Measurements from ENCODE around the gene ACTN1.

Gene ACTN1

GRCh38 chr14:68892961-68893360, 86.1 kb downstream of the ACTN1 start:
- TF ChIP-seq, protein P1, sequence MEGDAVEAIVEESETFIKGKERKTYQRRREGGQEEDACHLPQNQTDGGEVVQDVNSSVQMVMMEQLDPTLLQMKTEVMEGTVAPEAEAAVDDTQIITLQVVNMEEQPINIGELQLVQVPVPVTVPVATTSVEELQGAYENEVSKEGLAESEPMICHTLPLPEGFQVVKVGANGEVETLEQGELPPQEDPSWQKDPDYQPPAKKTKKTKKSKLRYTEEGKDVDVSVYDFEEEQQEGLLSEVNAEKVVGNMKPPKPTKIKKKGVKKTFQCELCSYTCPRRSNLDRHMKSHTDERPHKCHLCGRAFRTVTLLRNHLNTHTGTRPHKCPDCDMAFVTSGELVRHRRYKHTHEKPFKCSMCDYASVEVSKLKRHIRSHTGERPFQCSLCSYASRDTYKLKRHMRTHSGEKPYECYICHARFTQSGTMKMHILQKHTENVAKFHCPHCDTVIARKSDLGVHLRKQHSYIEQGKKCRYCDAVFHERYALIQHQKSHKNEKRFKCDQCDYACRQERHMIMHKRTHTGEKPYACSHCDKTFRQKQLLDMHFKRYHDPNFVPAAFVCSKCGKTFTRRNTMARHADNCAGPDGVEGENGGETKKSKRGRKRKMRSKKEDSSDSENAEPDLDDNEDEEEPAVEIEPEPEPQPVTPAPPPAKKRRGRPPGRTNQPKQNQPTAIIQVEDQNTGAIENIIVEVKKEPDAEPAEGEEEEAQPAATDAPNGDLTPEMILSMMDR (IDR thresholded peaks at IDR 0.05; ENCODE audit: low read length, missing control alignments) = no peak
- H3K4me3 ChIP-seq (replicated peaks; ENCODE audit: low read depth, low read length) = no peak overlapping the region
- DNase-seq (ENCODE audit: low read depth) = no peak

- no peak overlapping the region for H3K4me3 ChIP-seq (replicated peaks; ENCODE audit: low read depth, low read length)
- peak; percentile 49 for DNase-seq (ENCODE audit: low read depth)
- TF ChIP-seq, protein P1 (IDR thresholded peaks at IDR 0.05; ENCODE audit: low read length, missing control alignments) = no peak
Measured at GRCh38 chr14:68891851-68892660, 87.0 kb downstream of the ACTN1 start.

- H3K4me3 ChIP-seq (replicated peaks; ENCODE audit: low read depth, low read length) = no peak overlapping the region
- TF ChIP-seq, protein P1 (IDR thresholded peaks at IDR 0.05; ENCODE audit: low read length, missing control alignments) = no peak
- DNase-seq (ENCODE audit: low read depth) = no peak
Measured at GRCh38 chr14:68890173-68890931, 88.8 kb downstream of the ACTN1 start.

DNA sequence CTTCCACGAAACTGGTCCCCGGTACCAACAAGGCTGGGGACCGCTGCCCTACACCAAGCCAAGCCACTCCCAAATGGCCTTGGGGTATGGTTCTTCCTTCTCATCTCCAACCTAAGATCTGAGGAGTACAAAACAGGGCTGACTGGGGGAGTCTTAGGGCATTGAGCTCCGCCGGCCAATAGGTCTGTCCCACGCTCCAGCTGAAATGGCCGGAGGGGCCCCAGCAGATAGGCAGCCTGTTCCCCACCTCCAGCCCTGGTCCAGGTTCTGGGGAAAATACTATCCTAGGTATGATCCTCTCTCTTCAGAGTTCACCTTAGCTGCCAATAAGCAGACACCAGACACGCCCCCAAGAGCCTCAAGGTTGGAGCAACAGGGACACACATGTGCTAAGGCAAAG, 90.2 kb downstream of the ACTN1 start:
- no peak for DNase-seq (ENCODE audit: low read depth)
- TF ChIP-seq, protein P1 (IDR thresholded peaks at IDR 0.05; ENCODE audit: low read length, missing control alignments) = no peak
- no peak overlapping the region for H3K4me3 ChIP-seq (replicated peaks; ENCODE audit: low read depth, low read length)

DNA sequence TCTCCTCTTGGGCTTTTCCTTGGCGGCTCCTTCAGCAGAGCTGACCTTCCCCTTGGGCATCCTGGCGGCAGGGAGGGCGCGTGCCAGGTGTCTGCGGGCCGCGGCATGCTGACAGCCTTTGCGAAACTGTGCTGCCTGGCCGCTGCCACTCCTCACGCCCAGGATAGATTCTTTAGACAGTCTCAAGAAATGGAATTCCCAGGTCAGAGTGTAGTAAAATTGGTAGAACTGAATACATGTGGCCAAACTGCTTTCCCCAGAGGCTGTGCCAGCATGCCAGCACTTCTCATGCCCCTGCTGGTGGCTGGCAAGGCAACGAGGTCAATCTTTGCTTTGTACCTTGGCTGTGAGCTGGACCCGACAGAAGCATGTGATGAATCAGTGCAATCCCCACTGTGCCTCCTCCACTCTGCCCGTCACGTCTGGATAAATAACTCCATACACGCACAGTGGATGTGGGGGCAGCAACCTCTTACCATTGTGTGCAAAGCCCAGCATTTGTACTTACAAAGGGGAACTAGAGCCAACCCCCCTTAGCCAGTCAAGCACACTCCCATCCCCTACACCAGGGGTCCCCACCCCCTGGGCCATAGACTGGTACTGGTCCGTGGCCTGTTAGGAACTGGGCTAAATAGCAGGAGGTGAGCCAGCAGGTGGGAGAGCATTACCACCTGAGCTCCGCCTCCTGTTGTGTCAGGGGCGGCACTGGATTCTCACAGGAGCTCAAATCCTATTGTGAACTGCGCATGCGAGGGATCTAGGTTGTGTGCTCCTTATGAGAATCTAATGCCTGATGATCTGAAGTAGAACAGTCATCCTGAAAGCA, 90.9 kb downstream of the ACTN1 start:
- peak; percentile 43 for DNase-seq (ENCODE audit: low read depth)
- no peak overlapping the region for H3K4me3 ChIP-seq (replicated peaks; ENCODE audit: low read depth, low read length)
- TF ChIP-seq, protein P1 (IDR thresholded peaks at IDR 0.05; ENCODE audit: low read length, missing control alignments) = no peak

DNA sequence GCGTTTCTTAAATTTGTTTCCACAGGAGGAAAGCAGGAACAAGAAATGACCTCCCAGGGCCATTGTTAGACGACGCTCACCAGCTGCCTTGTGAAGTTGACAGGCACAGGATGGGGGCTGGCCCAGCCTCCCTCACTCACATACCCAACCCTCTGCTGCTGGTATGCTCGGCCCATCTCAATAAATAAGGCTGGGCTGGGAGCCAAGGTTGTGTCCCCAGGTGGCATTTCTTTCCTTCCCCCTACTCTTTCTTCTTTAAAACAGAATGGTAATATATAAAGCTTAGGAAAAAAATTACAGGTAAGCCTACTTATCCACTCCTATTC, 93.0 kb downstream of the ACTN1 start:
- TF ChIP-seq, protein P1 (IDR thresholded peaks at IDR 0.05; ENCODE audit: low read length, missing control alignments) = no peak
- peak; percentile 46 for DNase-seq (ENCODE audit: low read depth)
- no peak overlapping the region for H3K4me3 ChIP-seq (replicated peaks; ENCODE audit: low read depth, low read length)

All from fibroblast of pulmonary artery (primary cell).